ENCODE data around the gene NCOA3.

The NCOA3 gene

DNA sequence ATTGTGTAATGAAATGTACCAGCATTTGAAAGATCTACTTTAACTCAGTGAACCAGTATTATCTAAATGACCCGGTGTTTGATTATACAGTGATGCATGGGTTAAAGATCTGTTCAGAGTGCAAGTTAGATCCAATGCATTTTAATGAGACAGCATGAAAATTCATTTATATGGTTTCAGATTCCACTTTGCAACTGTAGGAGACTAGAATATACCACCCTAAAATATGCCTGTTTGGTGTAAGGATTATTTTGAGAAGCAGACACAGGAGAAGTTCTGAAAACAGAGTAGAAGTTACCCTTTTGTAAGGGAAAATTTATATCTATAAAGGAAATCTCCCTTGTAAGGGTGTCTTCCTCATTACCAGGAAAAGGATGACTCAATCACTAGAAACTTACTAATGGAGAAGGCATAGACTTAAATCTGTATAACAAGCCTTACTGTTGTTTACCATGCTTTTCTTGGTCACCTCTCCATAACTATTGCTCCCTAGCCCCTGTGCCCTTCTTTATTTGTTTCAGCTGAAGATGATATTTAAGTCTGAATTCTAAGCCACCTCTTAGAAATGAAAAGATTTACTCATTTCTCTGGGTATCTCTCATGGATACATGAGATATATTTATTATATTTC lies 105.4 kb downstream of the NCOA3 start:
- TF ChIP-seq, protein P1, sequence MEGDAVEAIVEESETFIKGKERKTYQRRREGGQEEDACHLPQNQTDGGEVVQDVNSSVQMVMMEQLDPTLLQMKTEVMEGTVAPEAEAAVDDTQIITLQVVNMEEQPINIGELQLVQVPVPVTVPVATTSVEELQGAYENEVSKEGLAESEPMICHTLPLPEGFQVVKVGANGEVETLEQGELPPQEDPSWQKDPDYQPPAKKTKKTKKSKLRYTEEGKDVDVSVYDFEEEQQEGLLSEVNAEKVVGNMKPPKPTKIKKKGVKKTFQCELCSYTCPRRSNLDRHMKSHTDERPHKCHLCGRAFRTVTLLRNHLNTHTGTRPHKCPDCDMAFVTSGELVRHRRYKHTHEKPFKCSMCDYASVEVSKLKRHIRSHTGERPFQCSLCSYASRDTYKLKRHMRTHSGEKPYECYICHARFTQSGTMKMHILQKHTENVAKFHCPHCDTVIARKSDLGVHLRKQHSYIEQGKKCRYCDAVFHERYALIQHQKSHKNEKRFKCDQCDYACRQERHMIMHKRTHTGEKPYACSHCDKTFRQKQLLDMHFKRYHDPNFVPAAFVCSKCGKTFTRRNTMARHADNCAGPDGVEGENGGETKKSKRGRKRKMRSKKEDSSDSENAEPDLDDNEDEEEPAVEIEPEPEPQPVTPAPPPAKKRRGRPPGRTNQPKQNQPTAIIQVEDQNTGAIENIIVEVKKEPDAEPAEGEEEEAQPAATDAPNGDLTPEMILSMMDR (IDR thresholded peaks at IDR 0.05; ENCODE audit: low read depth, low read length) = no peak
- no peaks in the 10 kb centered on the region for H3K9me3 ChIP-seq

GRCh38 chr20:47609001-47609400 lies 107.3 kb downstream of the NCOA3 start:
- H3K36me3 ChIP-seq = no peaks in the 10 kb centered on the region
- TF ChIP-seq, protein P1 (IDR thresholded peaks at IDR 0.05; ENCODE audit: low read depth, low read length) = no peak
- H3K27me3 ChIP-seq = no peaks in the 10 kb centered on the region
- no peak for DNase-seq
- H3K9me3 ChIP-seq = no peaks in the 10 kb centered on the region
- no peak overlapping the region for H3K4me3 ChIP-seq (ENCODE audit: low read depth, low read length)
- no peaks in the 10 kb centered on the region for H3K4me1 ChIP-seq

More for the DNA sequence above, 105.4 kb downstream of the NCOA3 start:
- no peaks in the 10 kb centered on the region for H3K27me3 ChIP-seq
- H3K4me1 ChIP-seq = no peaks in the 10 kb centered on the region
- DNase-seq = no peak
- H3K4me3 ChIP-seq (ENCODE audit: low read depth, low read length) = no peak overlapping the region
- no peaks in the 10 kb centered on the region for H3K36me3 ChIP-seq

GRCh38 chr20:47610247-47610944 lies 108.7 kb downstream of the NCOA3 start:
- Histone ChIP-seq H3K9me3 (no peaks in the 10 kb centered on the region), H3K4me1 (no peaks in the 10 kb centered on the region), H3K36me3 (no peaks in the 10 kb centered on the region), H3K4me3 (ENCODE audit: low read depth, low read length) (no peak overlapping the region), H3K27me3 (no peaks in the 10 kb centered on the region)
- TF ChIP-seq, protein P1 (IDR thresholded peaks at IDR 0.05; ENCODE audit: low read depth, low read length) = no peak
- no peak for DNase-seq

DNA sequence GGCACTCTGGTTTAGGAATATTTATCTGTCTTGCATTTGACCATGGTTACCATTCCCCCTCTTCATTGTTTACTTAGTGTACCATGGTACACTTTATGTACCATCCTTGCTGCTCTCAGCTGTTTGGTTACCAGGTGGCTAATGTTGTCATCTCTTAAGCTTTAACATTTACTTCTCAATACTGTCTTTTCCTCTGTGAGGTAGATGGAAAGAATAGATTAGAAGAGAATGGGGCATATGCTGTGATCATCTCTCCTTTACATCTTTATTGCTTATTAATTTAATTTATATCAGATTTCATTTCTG lies 109.2 kb downstream of the NCOA3 start:
- Histone ChIP-seq H3K4me1 (no peaks in the 10 kb centered on the region), H3K9me3 (no peaks in the 10 kb centered on the region), H3K27me3 (no peaks in the 10 kb centered on the region), H3K36me3 (no peaks in the 10 kb centered on the region), H3K4me3 (ENCODE audit: low read depth, low read length) (no peak overlapping the region)
- DNase-seq = no peak
- TF ChIP-seq, protein P1 (IDR thresholded peaks at IDR 0.05; ENCODE audit: low read depth, low read length) = no peak

GRCh38 chr20:47611785-47612184 lies 110.1 kb downstream of the NCOA3 start:
- Histone ChIP-seq H3K4me3 (ENCODE audit: low read depth, low read length) (no peak overlapping the region), H3K9me3 (no peaks in the 10 kb centered on the region), H3K36me3 (no peaks in the 10 kb centered on the region), H3K27me3 (no peaks in the 10 kb centered on the region), H3K4me1 (no peaks in the 10 kb centered on the region)
- no peak for DNase-seq
- TF ChIP-seq, protein P1 (IDR thresholded peaks at IDR 0.05; ENCODE audit: low read depth, low read length) = no peak

GRCh38 chr20:47612670-47613069 lies 111.0 kb downstream of the NCOA3 start:
- no peaks in the 10 kb centered on the region for H3K36me3 ChIP-seq
- no peaks in the 10 kb centered on the region for H3K27me3 ChIP-seq
- DNase-seq = no peak
- no peaks in the 10 kb centered on the region for H3K4me1 ChIP-seq
- TF ChIP-seq, protein P1 (IDR thresholded peaks at IDR 0.05; ENCODE audit: low read depth, low read length) = no peak
- no peaks in the 10 kb centered on the region for H3K9me3 ChIP-seq
- no peak overlapping the region for H3K4me3 ChIP-seq (ENCODE audit: low read depth, low read length)
